ENCODE measurements around the gene EPB41L3.
"Not testable (repeated sequence)": the region's sequence is repeated elsewhere in the genome, so short reads cannot be mapped to it uniquely, and the experiment has no call there.

The EPB41L3 gene

GRCh38 chr18:5529471-5529870, 14.3 kb downstream of the EPB41L3 start:
- no peak for DNase-seq

DNA sequence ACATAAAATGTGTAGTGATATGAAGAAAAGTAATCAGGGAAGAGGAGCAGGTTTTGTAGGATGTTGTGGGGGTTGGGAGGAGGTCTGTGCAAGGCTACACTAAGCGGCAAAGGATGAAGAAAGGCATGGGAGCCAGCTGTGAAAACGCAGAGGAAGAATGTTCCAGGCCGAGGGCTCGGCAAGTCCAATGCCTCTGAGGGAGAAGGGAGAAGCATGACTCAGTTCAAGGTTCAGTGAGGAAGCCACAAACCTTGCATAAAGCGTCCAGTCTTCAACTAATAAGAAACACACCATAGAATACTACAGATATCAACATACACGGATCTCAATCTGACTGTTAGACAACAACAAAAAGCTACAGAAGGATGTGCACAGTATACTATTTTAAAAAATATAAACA, 16.2 kb downstream of the EPB41L3 start:
- peak; percentile 90 for DNase-seq

DNA sequence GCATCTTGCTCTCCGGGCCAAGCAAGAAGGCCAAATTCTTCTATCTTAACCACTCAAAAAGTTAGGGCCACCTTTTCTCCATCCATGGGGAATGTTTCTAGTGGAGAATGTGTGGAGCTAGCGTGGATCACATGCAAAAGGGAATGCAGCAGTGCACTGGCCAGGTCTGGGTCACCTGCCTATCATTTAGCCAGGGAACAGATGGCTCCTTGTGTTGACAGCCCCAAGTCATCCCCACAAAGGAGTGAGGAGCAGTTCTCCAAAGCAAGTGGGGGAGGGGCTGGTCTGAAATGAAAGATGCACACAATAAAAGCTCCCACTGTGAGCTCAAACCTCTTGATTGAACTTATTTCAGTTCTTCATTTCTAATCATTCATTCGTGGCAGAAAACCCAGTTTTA, 19.1 kb downstream of the EPB41L3 start:
- DNase-seq, result no peak

GRCh38 chr18:5521000-5521399, 22.8 kb downstream of the EPB41L3 start:
- DNase-seq, result no peak

- DNase-seq, result no peak
Observed at GRCh38 chr18:5520464-5520863, 23.3 kb downstream of the EPB41L3 start.

DNA sequence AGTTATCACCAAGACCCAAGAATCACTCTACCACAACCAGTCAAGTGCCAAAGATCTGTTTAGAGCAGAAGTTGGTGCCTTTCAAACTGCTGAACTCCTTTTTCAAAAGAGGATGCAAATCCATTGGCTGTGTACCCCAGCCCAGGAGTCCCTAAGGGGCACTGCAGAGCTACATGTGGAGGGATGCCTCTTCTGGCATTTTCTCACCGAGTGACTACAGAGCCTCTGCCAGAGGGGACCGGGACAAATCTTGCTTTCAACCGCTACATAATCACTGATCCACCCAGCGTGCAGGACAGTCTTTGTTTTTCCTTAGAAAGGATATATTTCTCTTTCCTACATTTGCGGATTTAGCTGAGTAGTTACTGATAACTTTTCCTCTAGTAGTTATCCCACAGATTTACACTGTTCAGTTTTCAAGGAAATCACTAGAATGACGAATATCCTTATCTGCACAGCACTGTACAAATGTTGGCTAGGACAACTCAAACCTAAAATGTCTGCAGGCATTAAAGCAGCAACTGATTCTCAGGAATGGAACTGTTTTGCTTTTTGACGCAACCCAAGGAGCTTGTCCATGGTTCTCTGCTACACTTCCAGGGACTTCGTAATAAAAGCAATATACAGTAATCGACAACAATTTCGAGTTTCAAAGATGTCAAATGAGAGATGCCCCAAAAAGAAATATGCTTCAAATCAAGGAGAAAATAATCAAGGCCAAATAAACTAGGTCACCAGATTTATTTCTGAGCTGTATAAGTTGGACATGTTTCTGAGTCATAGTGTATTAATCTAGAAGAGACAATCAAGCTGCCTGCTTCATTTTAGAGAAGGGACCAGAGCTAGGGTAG, 24.1 kb downstream of the EPB41L3 start:
- DNase-seq, result no peak

DNA sequence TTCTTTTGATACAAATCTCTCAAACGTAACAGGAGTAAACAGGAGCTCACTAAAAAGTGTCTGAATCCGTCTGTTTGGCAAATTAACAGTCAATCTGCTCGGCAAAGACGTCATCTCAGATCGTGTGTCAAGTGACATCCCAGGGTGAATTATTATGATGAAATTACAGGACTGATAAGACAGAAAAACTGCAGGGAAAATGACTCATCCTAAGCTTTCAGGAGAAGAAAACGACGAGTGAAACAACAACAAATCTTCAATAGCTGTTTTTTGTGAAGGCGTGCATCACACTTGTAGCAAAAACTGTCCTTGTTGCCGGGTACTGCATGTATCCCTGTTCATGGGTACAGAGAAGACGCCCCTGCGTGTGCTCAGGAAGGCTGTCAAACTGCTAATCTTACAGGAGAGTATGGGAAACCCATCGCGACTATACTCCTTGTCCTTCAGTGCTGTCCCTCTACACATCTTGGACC, 24.9 kb downstream of the EPB41L3 start:
- no peak for DNase-seq

DNA sequence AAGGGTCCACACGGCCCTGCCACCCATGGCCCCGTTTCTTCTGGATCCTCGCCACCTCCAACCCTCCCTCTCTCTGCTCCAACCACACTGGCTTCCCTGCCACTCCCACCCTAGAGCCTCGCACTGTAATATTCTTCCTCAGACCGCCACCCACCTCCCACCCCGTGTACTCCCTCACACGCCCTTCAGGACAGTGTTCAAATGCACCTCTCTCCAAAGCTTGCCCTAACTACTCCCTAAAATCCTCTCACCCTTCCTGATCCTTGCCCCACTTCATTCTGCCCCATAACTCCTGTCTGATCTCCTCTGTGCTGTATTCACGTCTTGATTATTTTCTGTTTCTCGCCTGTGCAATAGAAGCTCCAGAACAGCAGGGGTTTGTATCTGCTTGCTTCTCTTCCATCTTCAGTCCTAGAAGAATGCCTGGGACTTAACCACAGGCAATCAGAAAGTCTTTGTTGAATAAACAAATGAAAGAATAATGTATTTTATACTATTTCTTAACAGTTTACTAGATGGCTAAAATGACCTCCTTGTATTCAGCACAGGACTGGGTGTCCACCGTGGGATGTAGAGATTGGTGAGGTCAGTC, 25.5 kb downstream of the EPB41L3 start:
- DNase-seq, result no peak

- DNase-seq, result no peak
Observed at GRCh38 chr18:5516841-5517240, 27.0 kb downstream of the EPB41L3 start.

- DNase-seq, result no peak
Observed at GRCh38 chr18:5515011-5515784, 28.6 kb downstream of the EPB41L3 start.

DNA sequence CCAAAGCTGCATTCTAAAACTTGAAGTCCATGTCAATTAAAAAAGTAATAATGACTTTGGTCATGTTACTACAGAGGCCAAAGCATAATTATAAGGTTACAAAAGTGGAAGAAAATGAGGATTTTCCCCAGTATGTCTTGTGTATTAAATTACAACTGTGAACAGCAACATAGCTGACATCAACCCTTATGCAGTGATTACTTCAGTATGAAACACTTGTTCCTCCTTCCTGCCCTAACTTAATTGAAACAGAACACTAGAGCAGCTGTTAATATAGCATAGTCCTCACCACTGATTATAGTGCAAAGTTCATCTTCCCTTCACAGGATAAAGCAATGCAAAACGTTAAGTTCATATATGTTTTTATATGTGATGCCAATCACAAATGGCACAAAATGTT, 29.9 kb downstream of the EPB41L3 start:
- no peak for DNase-seq

DNA sequence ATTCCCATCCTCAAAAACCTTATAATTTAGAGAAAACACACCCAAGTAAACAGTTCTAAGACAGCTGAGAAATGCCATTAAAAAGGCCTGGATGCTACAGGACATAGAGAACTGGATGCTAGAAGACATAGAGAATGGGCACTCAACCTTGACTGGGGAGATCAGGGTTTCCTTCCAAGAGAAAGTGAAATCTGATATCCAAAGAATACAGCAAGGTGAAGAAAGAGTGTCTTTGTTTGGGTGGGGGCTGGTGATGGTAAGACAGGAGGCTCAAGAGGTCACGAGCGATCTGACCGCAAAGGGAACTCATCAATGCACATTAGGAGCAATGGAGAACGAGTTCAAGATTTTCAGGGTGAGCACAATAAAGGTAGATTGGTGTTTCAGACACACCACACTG, 31.6 kb downstream of the EPB41L3 start:
- DNase-seq, result no peak

- DNase-seq, result not testable (repeated sequence)
Observed at GRCh38 chr18:5511541-5511940, 32.3 kb downstream of the EPB41L3 start.

- no peak for DNase-seq
Observed at GRCh38 chr18:5510135-5510846, 33.5 kb downstream of the EPB41L3 start.

DNA sequence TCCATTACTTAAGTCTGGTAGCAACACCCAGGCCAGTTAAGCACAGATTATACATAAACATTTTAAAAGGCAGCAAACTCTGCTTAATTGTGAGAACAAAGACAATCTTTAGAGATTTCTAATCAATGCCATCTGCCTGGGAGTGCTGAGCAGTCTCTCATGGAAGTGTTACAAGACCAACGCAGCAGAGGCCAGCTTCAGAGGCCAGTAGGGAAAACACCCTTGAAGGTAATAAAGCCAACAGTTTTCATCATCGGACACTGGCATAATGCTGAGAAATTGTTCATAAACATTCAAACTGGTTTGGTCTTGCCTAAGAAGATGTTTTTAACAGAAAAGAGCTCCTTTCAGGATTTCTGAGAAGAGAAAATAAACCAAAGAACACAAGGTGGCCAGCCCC, 35.0 kb downstream of the EPB41L3 start:
- no peak for DNase-seq

- no peak for DNase-seq
Observed at GRCh38 chr18:5507756-5508155, 36.0 kb downstream of the EPB41L3 start.

GRCh38 chr18:5506174-5506573, 37.6 kb downstream of the EPB41L3 start:
- no peak for DNase-seq

GRCh38 chr18:5503740-5504139, 40.1 kb downstream of the EPB41L3 start:
- DNase-seq, result no peak

- no peak for DNase-seq
Observed at GRCh38 chr18:5500158-5500939, 43.4 kb downstream of the EPB41L3 start.

DNA sequence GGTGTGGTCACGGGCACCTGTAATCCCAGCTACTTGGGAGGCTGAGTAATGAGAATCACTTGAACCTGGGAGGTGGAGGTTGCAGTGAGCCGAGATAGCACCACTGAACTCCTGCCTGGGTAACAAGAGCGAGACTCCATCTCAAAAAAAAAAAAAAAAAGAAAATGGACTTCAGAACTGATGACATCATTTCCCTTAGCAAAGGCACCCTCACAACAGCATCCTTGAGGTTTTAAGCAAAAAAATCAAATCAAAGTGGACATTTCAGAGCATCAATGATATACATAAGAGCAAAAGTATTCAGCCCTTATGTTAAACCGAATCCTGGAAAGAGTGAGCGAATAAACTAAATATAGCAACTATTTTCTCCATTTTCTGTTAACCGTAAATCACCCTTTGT, 45.3 kb downstream of the EPB41L3 start:
- no peak for DNase-seq

- no peak for DNase-seq
Observed at GRCh38 chr18:5496305-5496704, 47.5 kb downstream of the EPB41L3 start.

Data from amniotic stem cell (primary cell).